GM13977 (cell line): Measurements from ENCODE around the gene RIMBP2.
"Not testable (repeated sequence)": the region's sequence is repeated elsewhere in the genome, so short reads cannot be mapped to it uniquely, and the experiment has no call there.

Source experiments
- DNase-seq: peaks from one replicate; pipeline ENCODE4 v3.0.0; 2012; ENCODE audit warnings: low spot score
- CTCF ChIP-seq: IDR thresholded peaks from 2 replicates; pipeline ENCODE4 v1.5.1; 2012; ENCODE audit warnings: mild to moderate bottlenecking, control low read depth; ENCODE audit not compliant: insufficient read depth; ENCODE audit errors: extremely low read depth, missing control alignments
- in situ Hi-C: fragments of 300-500 bp; cut with MboI; formaldehyde crosslinking; loops from one replicate; pipeline ENCODE4 v1.12.0; 2022; ENCODE audit warnings: low sequenced_read_pairs, low pct_unique_long_range_greater_than_20kb, mixed read lengths, inconsistent platforms; ENCODE audit not compliant: unreplicated experiment

RIMBP2 gene

GRCh38 chr12:130739571-130739970, 23.5 kb upstream of the RIMBP2 start:
- DNase-seq: no peak
- no peak for TF ChIP-seq CTCF
- in situ Hi-C loops: no loop called here

- in situ Hi-C loops, DNase-seq: not testable (repeated sequence)
Observed at GRCh38 chr12:130738403-130738802, 22.3 kb upstream of the RIMBP2 start.

GRCh38 chr12:130737731-130738130, 21.6 kb upstream of the RIMBP2 start:
- no peak for DNase-seq
- TF ChIP-seq CTCF: no peak
- in situ Hi-C loops: no loop called here

GRCh38 chr12:130729344-130729743, 13.2 kb upstream of the RIMBP2 start:
- DNase-seq: no peak
- in situ Hi-C loops: no loop called here
- no peak for TF ChIP-seq CTCF

- no peak for TF ChIP-seq CTCF
- DNase-seq: no peak
- in situ Hi-C loops: no loop called here
Observed at GRCh38 chr12:130728158-130729058, 12.3 kb upstream of the RIMBP2 start.

GRCh38 chr12:130719263-130719859, 3.3 kb upstream of the RIMBP2 start:
- in situ Hi-C loops: no loop called here
- no peak for TF ChIP-seq CTCF
- no peak for DNase-seq

- DNase-seq: no peak
- TF ChIP-seq CTCF: no peak
- in situ Hi-C loops: no loop called here
Observed at GRCh38 chr12:130717752-130718151, 1.7 kb upstream of the RIMBP2 start.
